ENCODE measurements around the gene SYT12. TPM values are rescaled to one million over a fixed set of nuclear protein-coding genes. Genes with fewer than 3 reads are reported as not detected.
A peak's percentile ranks its signal among the peaks of the same experiment; 100 is the strongest.

Gene SYT12
- total and polyA plus RNA-seq, 2 donors from 2014 or later, result 0.13 to 4.2 TPM

DNA sequence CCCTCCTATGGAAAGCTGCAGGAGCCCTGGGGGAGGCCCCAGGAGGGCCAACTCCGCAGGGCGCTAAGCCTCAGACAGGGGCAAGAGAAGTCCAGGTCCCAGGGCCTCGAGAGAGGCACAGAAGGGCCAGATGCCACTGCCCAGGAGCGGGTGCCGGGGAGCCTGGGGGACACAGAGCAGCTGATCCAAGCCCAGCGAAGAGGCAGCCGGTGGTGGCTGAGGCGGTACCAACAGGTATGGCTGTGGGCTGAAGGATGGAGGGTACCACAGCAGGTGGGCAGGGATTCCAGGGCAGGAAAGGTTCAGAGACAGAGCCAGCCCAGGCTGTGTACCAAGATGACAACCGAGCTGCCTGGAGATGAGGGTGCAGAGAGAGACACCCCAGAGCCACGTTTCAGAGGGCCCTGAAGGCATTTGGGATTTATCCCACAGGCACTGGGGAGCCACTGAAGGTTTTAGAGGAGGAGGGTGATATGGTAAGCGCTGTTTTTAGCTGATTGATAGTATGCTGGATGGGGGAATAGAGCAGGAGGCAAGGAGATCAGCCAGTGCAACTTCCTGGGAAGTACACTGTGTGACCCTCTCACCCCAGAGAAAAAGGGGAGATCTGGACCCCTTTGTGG lies 47.4 kb upstream of the SYT12 start:
- H3K9me3 ChIP-seq (ENCODE audit: control insufficient read depth in 2 of 3, insufficient read depth in 1 of 3, low read length in 3 of 3), result no peaks in the 10 kb centered on the region
- no peak overlapping the region for H3K27ac ChIP-seq (ENCODE audit: low read depth in 2 of 2, low read length in 2 of 2)
- no peak for DNase-seq
- intact Hi-C loops (cut with DNase I), result no loop called here
- H3K4me3 ChIP-seq (ENCODE audit: low read length in 3 of 3), result no peak overlapping the region
- H3K4me1 ChIP-seq (ENCODE audit: control insufficient read depth in 2 of 3, insufficient read depth in 2 of 3, low read depth in 1 of 3, low read length in 3 of 3), result peaks cover 0 to 11% (median 0%) of the 10 kb centered on the region in 3 donors
- H3K27me3 ChIP-seq (ENCODE audit: control insufficient read depth, insufficient read depth, low read length), result no peaks in the 10 kb centered on the region
- FAIRE-seq, result no peak
- TF ChIP-seq, protein P1, sequence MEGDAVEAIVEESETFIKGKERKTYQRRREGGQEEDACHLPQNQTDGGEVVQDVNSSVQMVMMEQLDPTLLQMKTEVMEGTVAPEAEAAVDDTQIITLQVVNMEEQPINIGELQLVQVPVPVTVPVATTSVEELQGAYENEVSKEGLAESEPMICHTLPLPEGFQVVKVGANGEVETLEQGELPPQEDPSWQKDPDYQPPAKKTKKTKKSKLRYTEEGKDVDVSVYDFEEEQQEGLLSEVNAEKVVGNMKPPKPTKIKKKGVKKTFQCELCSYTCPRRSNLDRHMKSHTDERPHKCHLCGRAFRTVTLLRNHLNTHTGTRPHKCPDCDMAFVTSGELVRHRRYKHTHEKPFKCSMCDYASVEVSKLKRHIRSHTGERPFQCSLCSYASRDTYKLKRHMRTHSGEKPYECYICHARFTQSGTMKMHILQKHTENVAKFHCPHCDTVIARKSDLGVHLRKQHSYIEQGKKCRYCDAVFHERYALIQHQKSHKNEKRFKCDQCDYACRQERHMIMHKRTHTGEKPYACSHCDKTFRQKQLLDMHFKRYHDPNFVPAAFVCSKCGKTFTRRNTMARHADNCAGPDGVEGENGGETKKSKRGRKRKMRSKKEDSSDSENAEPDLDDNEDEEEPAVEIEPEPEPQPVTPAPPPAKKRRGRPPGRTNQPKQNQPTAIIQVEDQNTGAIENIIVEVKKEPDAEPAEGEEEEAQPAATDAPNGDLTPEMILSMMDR (IDR thresholded peaks at IDR 0.05; ENCODE audit: borderline replicate concordance, extremely low read depth, insufficient read depth), result no peak
- no peak overlapping the region for H3K9ac ChIP-seq (ENCODE audit: low read length in 3 of 3)
- no peaks in the 10 kb centered on the region for H3K36me3 ChIP-seq (ENCODE audit: control insufficient read depth in 2 of 3, insufficient read depth in 3 of 3, low read length in 3 of 3)

DNA sequence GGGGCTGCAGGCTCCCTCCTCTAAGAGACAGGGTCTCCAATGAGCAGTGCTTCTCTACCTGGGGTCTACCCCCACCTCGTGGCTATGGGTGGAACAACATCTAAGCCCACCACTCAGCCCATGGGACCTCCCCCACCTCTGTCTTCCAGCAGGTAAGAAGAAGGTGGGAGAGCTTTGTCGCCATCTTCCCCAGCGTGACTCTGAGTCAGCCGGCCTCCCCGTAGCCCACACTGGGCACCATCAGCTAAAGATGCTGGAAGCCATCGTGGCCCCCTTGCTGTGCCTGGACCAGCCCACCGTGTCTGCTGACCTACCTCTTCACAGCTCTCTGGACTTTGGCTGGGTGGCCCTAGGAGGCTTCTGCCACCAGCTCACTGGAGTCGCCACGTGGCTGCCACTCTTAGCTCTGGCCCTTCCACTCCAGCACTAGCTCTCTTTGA lies 46.9 kb upstream of the SYT12 start:
- H3K36me3 ChIP-seq (ENCODE audit: control insufficient read depth in 2 of 3, insufficient read depth in 3 of 3, low read length in 3 of 3), result no peaks in the 10 kb centered on the region
- no peaks in the 10 kb centered on the region for H3K27me3 ChIP-seq (ENCODE audit: control insufficient read depth, insufficient read depth, low read length)
- H3K27ac ChIP-seq (ENCODE audit: low read depth in 2 of 2, low read length in 2 of 2), result no peak overlapping the region
- no peak for FAIRE-seq
- H3K4me3 ChIP-seq (ENCODE audit: low read length in 3 of 3), result no peak overlapping the region
- TF ChIP-seq, protein P1 (IDR thresholded peaks at IDR 0.05; ENCODE audit: borderline replicate concordance, extremely low read depth, insufficient read depth), result peak; percentile 53
- no peak overlapping the region for H3K9ac ChIP-seq (ENCODE audit: low read length in 3 of 3)
- H3K9me3 ChIP-seq (ENCODE audit: control insufficient read depth in 2 of 3, insufficient read depth in 1 of 3, low read length in 3 of 3), result no peaks in the 10 kb centered on the region
- DNase-seq, result peak in 4 of 5 donors; percentile 69 to 83 (median 74)
- H3K4me1 ChIP-seq (ENCODE audit: control insufficient read depth in 2 of 3, insufficient read depth in 2 of 3, low read depth in 1 of 3, low read length in 3 of 3), result peaks cover 0 to 9% (median 0%) of the 10 kb centered on the region in 3 donors
- intact Hi-C loops (cut with DNase I), result no loop called here

DNA sequence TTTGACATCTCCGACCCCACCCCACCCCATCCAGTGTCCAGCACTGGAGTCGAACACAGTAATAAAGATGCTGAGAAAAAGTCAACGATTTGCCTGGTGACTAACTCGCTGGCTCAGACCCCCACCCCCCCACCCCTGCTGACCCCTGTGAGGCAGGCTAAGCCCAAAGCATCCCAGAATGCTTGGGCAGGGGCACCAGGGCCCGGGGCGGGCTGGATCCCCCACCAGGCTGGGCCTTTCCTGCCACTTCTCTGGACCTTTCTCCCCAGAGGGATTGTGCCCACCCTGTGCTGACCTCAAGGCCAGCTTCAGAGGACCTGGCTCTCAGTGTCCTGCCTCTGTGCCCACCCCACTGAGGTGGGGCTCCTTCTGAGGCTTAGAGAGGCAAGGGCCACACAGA lies 46.0 kb upstream of the SYT12 start:
- Histone ChIP-seq H3K27ac (ENCODE audit: low read depth in 2 of 2, low read length in 2 of 2) (no peak overlapping the region), H3K4me3 (ENCODE audit: low read length in 3 of 3) (no peak overlapping the region), H3K27me3 (ENCODE audit: control insufficient read depth, insufficient read depth, low read length) (no peaks in the 10 kb centered on the region), H3K36me3 (ENCODE audit: control insufficient read depth in 2 of 3, insufficient read depth in 3 of 3, low read length in 3 of 3) (no peaks in the 10 kb centered on the region), H3K4me1 (ENCODE audit: control insufficient read depth in 2 of 3, insufficient read depth in 2 of 3, low read depth in 1 of 3, low read length in 3 of 3) (peaks cover 0 to 2% (median 0%) of the 10 kb centered on the region in 3 donors), H3K9me3 (ENCODE audit: control insufficient read depth in 2 of 3, insufficient read depth in 1 of 3, low read length in 3 of 3) (no peaks in the 10 kb centered on the region), H3K9ac (ENCODE audit: low read length in 3 of 3) (no peak overlapping the region)
- FAIRE-seq (no peak), DNase-seq (no peak)
- TF ChIP-seq, protein P1 (IDR thresholded peaks at IDR 0.05; ENCODE audit: borderline replicate concordance, extremely low read depth, insufficient read depth), result no peak
- intact Hi-C loops (cut with DNase I), result no loop called here

DNA sequence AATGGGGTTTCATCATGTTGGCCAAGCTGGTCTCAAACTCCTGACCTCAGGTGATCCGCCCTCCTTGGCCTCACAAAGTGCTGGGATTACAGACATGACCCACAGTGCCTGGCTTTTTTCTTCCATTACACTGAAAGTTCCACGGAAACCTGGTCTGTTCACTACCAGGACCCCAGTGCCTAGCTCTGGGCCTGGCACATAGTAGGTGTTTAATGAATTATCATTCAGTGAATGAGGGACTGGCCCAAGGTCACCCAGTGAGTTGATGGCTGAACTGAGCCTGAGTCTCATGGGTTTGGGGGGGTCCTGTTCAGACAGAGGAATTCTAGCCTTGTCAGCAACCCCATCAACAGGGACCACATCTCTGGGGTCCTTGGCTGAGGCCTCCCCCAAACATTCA lies 44.7 kb upstream of the SYT12 start:
- intact Hi-C loops (cut with DNase I), result no loop called here
- FAIRE-seq, result no peak

More for the DNA sequence above, 44.7 kb upstream of the SYT12 start:
- Histone ChIP-seq H3K27ac (ENCODE audit: low read depth in 2 of 2, low read length in 2 of 2) (no peak overlapping the region), H3K36me3 (ENCODE audit: control insufficient read depth in 2 of 3, insufficient read depth in 3 of 3, low read length in 3 of 3) (no peaks in the 10 kb centered on the region), H3K4me1 (ENCODE audit: control insufficient read depth in 2 of 3, insufficient read depth in 2 of 3, low read depth in 1 of 3, low read length in 3 of 3) (no peaks in the 10 kb centered on the region), H3K27me3 (ENCODE audit: control insufficient read depth, insufficient read depth, low read length) (no peaks in the 10 kb centered on the region), H3K9ac (ENCODE audit: low read length in 3 of 3) (no peak overlapping the region), H3K4me3 (ENCODE audit: low read length in 3 of 3) (no peak overlapping the region), H3K9me3 (ENCODE audit: control insufficient read depth in 2 of 3, insufficient read depth in 1 of 3, low read length in 3 of 3) (no peaks in the 10 kb centered on the region)
- no peak for DNase-seq
- TF ChIP-seq, protein P1 (IDR thresholded peaks at IDR 0.05; ENCODE audit: borderline replicate concordance, extremely low read depth, insufficient read depth), result no peak
